A549 (cell line): ENCODE results near the gene SPACA6. TPM values are rescaled to one million over a fixed set of nuclear protein-coding genes. Genes with fewer than 3 reads are reported as not detected.

ENCODE experiments used
- ATAC-seq, 2 experiments: fragments of 200-7000 bp in 1 of 2; fragments of >200 bp in 1 of 2; cut with Nextera tagmentation in 1 of 2; cut with Tn5 transposase in 1 of 2; 3 replicates each; pipeline versions ENCODE4 v1.8.0 to v1.9.1; 2018 to 2020; ENCODE audit warnings: mild to moderate bottlenecking in 1 of 2, moderate library complexity in 1 of 2
- CTCF ChIA-PET: fragments of 300-600 bp; sonication (Branson Sonifier 250); formaldehyde crosslinking; extraction: SDS; loops from one replicate; lab custom pipeline; 2021; ENCODE audit warnings: antibody characterized with exemption, inconsistent platforms; lab: Yijun Ruan, JAX
- POLR2A ChIA-PET: fragments of 350-600 bp; formaldehyde crosslinking; extraction: SDS; loops from one replicate; lab custom pipeline; 2021; ENCODE audit warnings: antibody characterized with exemption, inconsistent platforms; lab: Yijun Ruan, JAX
- DNase-seq, 2 experiments: peaks; one replicate each; pipeline versions ENCODE4 v3.0.0 to v3.0.0-alpha.2; 2011 to 2016; ENCODE audit warnings: low read depth in 1 of 2, low spot score in 1 of 2
- FAIRE-seq: peaks from 2 replicates; lab custom pipeline; 2011; peaks lifted over from hg19 to GRCh38; lab: Jason Lieb, UNC
- H3K27ac ChIP-seq, 2 experiments: fragments of >200 bp; sonication (Bioruptor Twin); formaldehyde crosslinking; 3 replicates each; pipeline ENCODE4 v1.5.1; 2016 to 2017
- H3K4me1 ChIP-seq: fragments of >200 bp; sonication (Bioruptor Twin); formaldehyde crosslinking; 3 replicates; pipeline ENCODE4 v1.6.1; 2016
- H3K4me2 ChIP-seq: fragments of >200 bp; sonication (Bioruptor Twin); formaldehyde crosslinking; 3 replicates; pipeline ENCODE4 v1.6.1; 2016
- H3K4me3 ChIP-seq: fragments of >200 bp; sonication (Bioruptor Twin); formaldehyde crosslinking; 3 replicates; pipeline ENCODE4 v1.5.1; 2016
- H3K9me3 ChIP-seq: fragments of >200 bp; sonication (Bioruptor Twin); formaldehyde crosslinking; 3 replicates; pipeline ENCODE4 v1.6.1; 2016
- CBX2 ChIP-seq: fragments of 200-600 bp; sonication (generic); IDR thresholded peaks from 2 replicates; pipeline ENCODE4 v1.6.1; 2016; ENCODE audit warnings: low read depth, mild to moderate bottlenecking, borderline replicate concordance
- CHD2 ChIP-seq: fragments of 150-350 bp; IDR thresholded peaks from 2 replicates; pipeline ENCODE4 v1.6.1; 2014; ENCODE audit warnings: low read length; ENCODE audit not compliant: partially characterized antibody
- CHD4 ChIP-seq: fragments of 200-600 bp; sonication (generic); IDR thresholded peaks from 2 replicates; pipeline ENCODE4 v1.6.1; 2016; ENCODE audit warnings: antibody characterized with exemption, mild to moderate bottlenecking, borderline replicate concordance
- EHMT2 ChIP-seq: fragments of 200-600 bp; sonication (generic); IDR thresholded peaks from 2 replicates; pipeline ENCODE4 v1.6.1; 2016; ENCODE audit warnings: antibody characterized with exemption, low read depth, mild to moderate bottlenecking, moderate library complexity
- ELK1 ChIP-seq: fragments of 150-350 bp; IDR thresholded peaks from 2 replicates; pipeline ENCODE4 v1.6.1; 2014; ENCODE audit warnings: low read depth, mild to moderate bottlenecking, low read length
- ESRRA ChIP-seq: fragments of 150-350 bp; IDR thresholded peaks from 2 replicates; pipeline ENCODE4 v1.6.1; 2014; ENCODE audit warnings: mild to moderate bottlenecking, low read length, borderline replicate concordance
- FOSB ChIP-seq: fragments of 250-450 bp; sonication (Bioruptor Pico); IDR thresholded peaks from 2 replicates; pipeline ENCODE4 v1.5.0; 2020; ENCODE audit warnings: mild to moderate bottlenecking, moderate library complexity
- FOSL2 ChIP-seq, 2 experiments: fragments of 450-650 bp in 1 of 2; fragments of >200 bp in 1 of 2; sonication (Bioruptor Twin) in 1 of 2; formaldehyde crosslinking; IDR thresholded peaks; 2 replicates each; pipeline versions ENCODE4 v1.5.0 to v1.6.1; 2016 to 2020; ENCODE audit warnings: mild to moderate bottlenecking in 1 of 2, moderate library complexity in 1 of 2
- FOXS1 ChIP-seq: fragments of 250-450 bp; sonication (Bioruptor Pico); IDR thresholded peaks from 2 replicates; pipeline ENCODE4 v1.5.0; 2020; ENCODE audit warnings: mild to moderate bottlenecking, moderate library complexity
- GATA3 ChIP-seq: IDR thresholded peaks from 2 replicates; pipeline ENCODE4 v1.6.1; 2012; ENCODE audit warnings: borderline replicate concordance
- HEYL ChIP-seq: fragments of 250-450 bp; sonication (Bioruptor Pico); IDR thresholded peaks from 2 replicates; pipeline ENCODE4 v1.8.0; 2021; ENCODE audit warnings: mild to moderate bottlenecking, moderate library complexity
- HOXA7 ChIP-seq: fragments of 250-450 bp; sonication (Bioruptor Pico); IDR thresholded peaks from 2 replicates; pipeline ENCODE4 v1.5.0; 2020; ENCODE audit warnings: mild to moderate bottlenecking, moderate library complexity
- KDM5A ChIP-seq: fragments of 200-600 bp; sonication (generic); IDR thresholded peaks from 2 replicates; pipeline ENCODE4 v1.6.1; 2016; ENCODE audit warnings: antibody characterized with exemption, mild to moderate bottlenecking
- MAFK ChIP-seq: fragments of 450-650 bp; IDR thresholded peaks from 2 replicates; pipeline ENCODE4 v1.6.1; 2014; ENCODE audit not compliant: partially characterized antibody
- NR3C1 ChIP-seq: fragments of >200 bp; sonication (Bioruptor Twin); formaldehyde crosslinking; IDR thresholded peaks from 3 replicates; pipeline ENCODE4 v1.6.1; 2017
- PBX3 ChIP-seq: IDR thresholded peaks from 2 replicates; pipeline ENCODE4 v1.6.1; 2012
- POLR2A ChIP-seq: IDR thresholded peaks from 2 replicates; pipeline ENCODE4 v1.6.1; 2012; ENCODE audit warnings: mild to moderate bottlenecking, low read length
- RARB ChIP-seq: fragments of 250-450 bp; sonication (Bioruptor Pico); IDR thresholded peaks from 2 replicates; pipeline ENCODE4 v1.8.0; 2021; ENCODE audit warnings: mild to moderate bottlenecking, moderate library complexity
- RCOR1 ChIP-seq: fragments of 150-350 bp; IDR thresholded peaks from 2 replicates; pipeline ENCODE4 v1.6.1; 2014; ENCODE audit warnings: antibody characterized with exemption, low read length, low read depth
- RFX5 ChIP-seq: fragments of 450-650 bp; IDR thresholded peaks from 2 replicates; pipeline ENCODE4 v1.7.1; 2014; ENCODE audit warnings: antibody characterized with exemption, mild to moderate bottlenecking, moderate library complexity
- SMC3 ChIP-seq: fragments of >200 bp; sonication (Bioruptor Twin); formaldehyde crosslinking; IDR thresholded peaks from 3 replicates; pipeline ENCODE4 v1.6.1; 2018; ENCODE audit warnings: inconsistent platforms
- TFCP2L1 ChIP-seq: fragments of 250-450 bp; sonication (Bioruptor Pico); IDR thresholded peaks from 2 replicates; pipeline ENCODE4 v1.5.0; 2021; ENCODE audit warnings: mild to moderate bottlenecking
- WGBS: methylation state at CpG from one replicate; pipeline ENCODE4 v1.1.6; 2017; ENCODE audit errors: missing lambda C conversion rate; 5-methylcytosine and 5-hydroxymethylcytosine counted together
- polyA plus RNA-seq, 4 experiments: library from polyadenylated mRNA; depleted of rRNA in 3 of 4; stranded (reverse); fragments of >200 nt; fragmentation: RNase III in 1 of 4; extraction: RNeasy Plus Mini Kit Qiagen cat#74134 plus additional on column Dnase treatment in 1 of 4; gene quantifications; 2 replicates in 3 of 4; 3 replicates in 1 of 4; pipeline ENCODE4 v1.2.3, GENCODE V29; 2011 to 2017
- small RNA-seq, 6 experiments: library from RNA; depleted of rRNA; stranded (forward); fragments of <200 nt; gene quantifications; one replicate each; pipeline ENCODE3, GENCODE V24; 2012
- TF ChIP-seq, protein P1 (sequence below): IDR thresholded peaks from 2 replicates; pipeline ENCODE4 v1.6.1; 2012; ENCODE audit warnings: low read depth, borderline replicate concordance

Gene SPACA6
- polyA plus RNA-seq, 2 of the 4 experiments (the other 2 are of a cell fraction): 9.5 to 36.4 TPM

GRCh38 chr19:51754109-51754508 is 61.0 kb downstream of the SPACA6 start:
- Histone ChIP-seq H3K4me3 (no peak overlapping the region), H3K4me2 (no peak overlapping the region), H3K9me3 (peaks cover 18% of the 10 kb centered on the region), H3K4me1 (no peaks in the 10 kb centered on the region), H3K27ac (no peak overlapping the region)
- ATAC-seq: no peak
- no peak for FAIRE-seq
- ChIA-PET POLR2A (no interaction called here), CTCF (interaction anchor here (1.5 kb wide), 1 partner anchor 24 kb away, joined by 6 read pairs; no protein-coding TSS in a partner anchor)
- DNase-seq: no peak
- WGBS: 17% methylated on average over 6 of the region's 6 CpGs
- TF ChIP-seq PBX3 (no peak), CBX2 (no peak), NR3C1 (no peak), RFX5 (no peak), ESRRA (no peak), ELK1 (no peak)

DNA sequence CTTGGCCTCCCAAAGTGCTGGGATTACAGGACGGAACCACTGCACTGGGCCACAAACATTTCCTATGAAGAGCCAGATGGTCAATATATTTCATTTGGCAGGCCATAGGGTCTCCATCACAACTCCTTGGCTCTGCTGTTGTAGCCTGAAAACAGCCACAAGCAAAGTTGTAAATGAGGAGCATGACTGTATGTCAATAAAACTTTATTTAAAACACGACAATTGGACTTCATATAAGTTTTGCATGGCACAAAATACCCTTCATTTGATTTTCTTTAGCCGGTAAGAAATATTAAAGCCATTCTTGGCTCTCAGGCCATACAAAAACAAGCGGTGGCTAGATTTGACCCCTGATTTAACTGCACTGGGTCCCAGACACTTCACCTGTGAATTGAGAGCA is 61.6 kb downstream of the SPACA6 start:
- DNase-seq: no peak
- ChIA-PET CTCF (interaction anchor here (0.6 to 1.5 kb wide), 2 partner anchors 23 to 357 kb away, joined by 3 to 6 read pairs; no protein-coding TSS in a partner anchor), POLR2A (no interaction called here)
- 8% methylated on average over 4 of the region's 4 CpGs for WGBS
- no peak for FAIRE-seq
- no peak overlapping the region for H3K27ac ChIP-seq
- peaks cover 20% of the 10 kb centered on the region for H3K9me3 ChIP-seq
- no peak overlapping the region for H3K4me3 ChIP-seq
- H3K4me1 ChIP-seq: no peaks in the 10 kb centered on the region
- TF ChIP-seq KDM5A (no peak), CHD2 (no peak), TFCP2L1 (CRISPR knock-in tag) (no peak), FOXS1 (CRISPR knock-in tag) (no peak), HEYL (CRISPR knock-in tag) (no peak), RCOR1 (no peak), GATA3 (no peak), FOSB (CRISPR knock-in tag) (no peak), EHMT2 (no peak), POLR2A (no peak), FOSL2 (IDR thresholded peaks at IDR 0.05) (no peak), FOSL2 (CRISPR knock-in tag; IDR thresholded peaks at IDR 0.05) (no peak), ESRRA (no peak), RFX5 (no peak), SMC3 (no peak), CBX2 (no peak), RARB (CRISPR knock-in tag) (no peak), MAFK (no peak), CHD4 (no peak), HOXA7 (CRISPR knock-in tag) (no peak)
- TF ChIP-seq, protein P1, sequence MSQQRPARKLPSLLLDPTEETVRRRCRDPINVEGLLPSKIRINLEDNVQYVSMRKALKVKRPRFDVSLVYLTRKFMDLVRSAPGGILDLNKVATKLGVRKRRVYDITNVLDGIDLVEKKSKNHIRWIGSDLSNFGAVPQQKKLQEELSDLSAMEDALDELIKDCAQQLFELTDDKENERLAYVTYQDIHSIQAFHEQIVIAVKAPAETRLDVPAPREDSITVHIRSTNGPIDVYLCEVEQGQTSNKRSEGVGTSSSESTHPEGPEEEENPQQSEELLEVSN: no peak
- TF ChIP-seq, all 56 proteins: peak for 0
- ATAC-seq: no peak
- H3K4me2 ChIP-seq: no peak overlapping the region

Small RNA genes within 50 kb of the gene (small RNA-seq; reads per million reads assigned to genes)
- gene AC018755.2: 0 reads per million in 6 experiments
- gene MIR125A: 0 reads per million in 6 experiments
- gene MIR99B: 0 to 0.86 (median 0.04) reads per million in 6 experiments
- gene MIRLET7E: 0 reads per million in 6 experiments

Other genes starting within 250 kb of the SPACA6 start
- gene SIGLEC8, start 234.9 kb upstream of the SPACA6 start, polyA plus RNA-seq (2011; rRNA removed): not detected in 2 replicates
- gene SIGLEC8, start 234.9 kb upstream of the SPACA6 start, polyA plus RNA-seq (2017; fragmentation: RNase III; extraction: RNeasy Plus Mini Kit Qiagen cat#74134 plus additional on column Dnase treatment): not detected in 3 replicates
- not detected in 2 replicates for gene CEACAM18, start 214.8 kb upstream of the SPACA6 start, polyA plus RNA-seq (2011; rRNA removed)
- gene CEACAM18, start 214.8 kb upstream of the SPACA6 start, polyA plus RNA-seq (2017; fragmentation: RNase III; extraction: RNeasy Plus Mini Kit Qiagen cat#74134 plus additional on column Dnase treatment): not detected in 3 replicates
- not detected in 2 replicates for gene SIGLEC12, start 191.5 kb upstream of the SPACA6 start, polyA plus RNA-seq (2011; rRNA removed)
- not detected in 3 replicates for gene SIGLEC12, start 191.5 kb upstream of the SPACA6 start, polyA plus RNA-seq (2017; fragmentation: RNase III; extraction: RNeasy Plus Mini Kit Qiagen cat#74134 plus additional on column Dnase treatment)
- not detected in 2 replicates for gene SIGLEC6, start 161.7 kb upstream of the SPACA6 start, polyA plus RNA-seq (2011; rRNA removed)
- gene SIGLEC6, start 161.7 kb upstream of the SPACA6 start, polyA plus RNA-seq (2017; fragmentation: RNase III; extraction: RNeasy Plus Mini Kit Qiagen cat#74134 plus additional on column Dnase treatment): not detected in 3 replicates
- gene ZNF175, start 122.0 kb upstream of the SPACA6 start, polyA plus RNA-seq (2011; rRNA removed): 6.4 and 7.5 TPM in 2 replicates
- gene ZNF175, start 122.0 kb upstream of the SPACA6 start, polyA plus RNA-seq (2017; fragmentation: RNase III; extraction: RNeasy Plus Mini Kit Qiagen cat#74134 plus additional on column Dnase treatment): 2.9 to 3.8 TPM (median 3.3 TPM) in 3 replicates
- not detected in 2 replicates for gene SIGLEC5, start 62.9 kb upstream of the SPACA6 start, polyA plus RNA-seq (2011; rRNA removed)
- gene SIGLEC5, start 62.9 kb upstream of the SPACA6 start, polyA plus RNA-seq (2017; fragmentation: RNase III; extraction: RNeasy Plus Mini Kit Qiagen cat#74134 plus additional on column Dnase treatment): not detected in 3 replicates
- gene SIGLEC14, start 46.5 kb upstream of the SPACA6 start, polyA plus RNA-seq (2011; rRNA removed): 0.03 TPM in 1 of 2 replicates, not detected in the other
- gene SIGLEC14, start 46.5 kb upstream of the SPACA6 start, polyA plus RNA-seq (2017; fragmentation: RNase III; extraction: RNeasy Plus Mini Kit Qiagen cat#74134 plus additional on column Dnase treatment): not detected in 3 replicates
- not detected in 2 replicates for gene HAS1, start 30.7 kb downstream of the SPACA6 start, polyA plus RNA-seq (2011; rRNA removed)
- not detected in 3 replicates for gene HAS1, start 30.7 kb downstream of the SPACA6 start, polyA plus RNA-seq (2017; fragmentation: RNase III; extraction: RNeasy Plus Mini Kit Qiagen cat#74134 plus additional on column Dnase treatment)
- not detected in 2 replicates for gene FPR1, start 58.5 kb downstream of the SPACA6 start, polyA plus RNA-seq (2011; rRNA removed)
- 0.04 to 0.05 TPM in 2 of 3 replicates, not detected in the other for gene FPR1, start 58.5 kb downstream of the SPACA6 start, polyA plus RNA-seq (2017; fragmentation: RNase III; extraction: RNeasy Plus Mini Kit Qiagen cat#74134 plus additional on column Dnase treatment)
- not detected in 2 replicates for gene FPR2, start 67.8 kb downstream of the SPACA6 start, polyA plus RNA-seq (2011; rRNA removed)
- gene FPR2, start 67.8 kb downstream of the SPACA6 start, polyA plus RNA-seq (2017; fragmentation: RNase III; extraction: RNeasy Plus Mini Kit Qiagen cat#74134 plus additional on column Dnase treatment): not detected in 3 replicates
- not detected in 2 replicates for gene FPR3, start 101.8 kb downstream of the SPACA6 start, polyA plus RNA-seq (2011; rRNA removed)
- not detected in 3 replicates for gene FPR3, start 101.8 kb downstream of the SPACA6 start, polyA plus RNA-seq (2017; fragmentation: RNase III; extraction: RNeasy Plus Mini Kit Qiagen cat#74134 plus additional on column Dnase treatment)
- gene ZNF577, start 194.6 kb downstream of the SPACA6 start, polyA plus RNA-seq (2011; rRNA removed): 0.17 and 0.30 TPM in 2 replicates
- gene ZNF577, start 194.6 kb downstream of the SPACA6 start, polyA plus RNA-seq (2017; fragmentation: RNase III; extraction: RNeasy Plus Mini Kit Qiagen cat#74134 plus additional on column Dnase treatment): 0.05 to 0.20 TPM (median 0.17 TPM) in 3 replicates
- gene ZNF649, start 211.7 kb downstream of the SPACA6 start, polyA plus RNA-seq (2011; rRNA removed): 0.57 and 1.2 TPM in 2 replicates
- 0.31 to 0.63 TPM (median 0.56 TPM) in 3 replicates for gene ZNF649, start 211.7 kb downstream of the SPACA6 start, polyA plus RNA-seq (2017; fragmentation: RNase III; extraction: RNeasy Plus Mini Kit Qiagen cat#74134 plus additional on column Dnase treatment)
- 2.6 and 3.9 TPM in 2 replicates for gene ZNF613, start 234.1 kb downstream of the SPACA6 start, polyA plus RNA-seq (2011; rRNA removed)
- gene ZNF613, start 234.1 kb downstream of the SPACA6 start, polyA plus RNA-seq (2017; fragmentation: RNase III; extraction: RNeasy Plus Mini Kit Qiagen cat#74134 plus additional on column Dnase treatment): 1.4 to 1.6 TPM (median 1.4 TPM) in 3 replicates